Glutamatergic neuron (in vitro differentiated cells): ENCODE measurements around the gene PRELP. TPM values are rescaled to one million over a fixed set of nuclear protein-coding genes. Genes with fewer than 3 reads are reported as not detected.
"Not testable (repeated sequence)": the region's sequence is repeated elsewhere in the genome, so short reads cannot be mapped to it uniquely, and the experiment has no call there.

Source experiments
- DNase-seq: peaks from one replicate; pipeline ENCODE4 v3.0.0; 2022
- H3K27ac Mint-ChIP-seq: one replicate; pipeline ENCODE4 v1.8.0; 2020; ENCODE audit warnings: mild to moderate bottlenecking, mixed read lengths, inconsistent platforms; ENCODE audit not compliant: unreplicated experiment
- H3K27me3 Mint-ChIP-seq: one replicate; pipeline ENCODE4 v1.8.0; 2020; ENCODE audit warnings: mild to moderate bottlenecking, moderate library complexity, mixed read lengths, inconsistent platforms; ENCODE audit not compliant: unreplicated experiment
- H3K36me3 Mint-ChIP-seq: one replicate; pipeline ENCODE4 v1.8.0; 2020; ENCODE audit warnings: mild to moderate bottlenecking, mixed read lengths, inconsistent platforms; ENCODE audit not compliant: unreplicated experiment
- H3K4me1 Mint-ChIP-seq: one replicate; pipeline ENCODE4 v1.8.0; 2020; ENCODE audit warnings: mild to moderate bottlenecking, low read depth, mixed read lengths, inconsistent platforms; ENCODE audit not compliant: unreplicated experiment
- H3K4me3 Mint-ChIP-seq: one replicate; pipeline ENCODE4 v1.8.0; 2020; ENCODE audit warnings: mild to moderate bottlenecking, mixed read lengths, inconsistent platforms; ENCODE audit not compliant: unreplicated experiment
- H3K9me3 Mint-ChIP-seq: one replicate; pipeline ENCODE4 v1.8.0; 2020; ENCODE audit warnings: mild to moderate bottlenecking, moderate library complexity, mixed read lengths, inconsistent platforms; ENCODE audit not compliant: unreplicated experiment
- total RNA-seq: library from RNA; stranded (reverse); fragmentation: NEBNext Ultra II Directional; extraction: Animal tissue kit (Norgen Biotek cat#: 25700); gene quantifications from one replicate; pipeline ENCODE4 v1.2.1, GENCODE V29; 2021; ENCODE audit not compliant: unreplicated experiment
- TF ChIP-seq, protein P1 (sequence below): fragments of 200-600 bp; sonication (generic); IDR thresholded peaks from one replicate; pipeline ENCODE4 v1.5.0; 2021; ENCODE audit not compliant: partially characterized antibody, unreplicated experiment

PRELP gene
- total RNA-seq, 1 donor from 2014 or later, result not detected

DNA sequence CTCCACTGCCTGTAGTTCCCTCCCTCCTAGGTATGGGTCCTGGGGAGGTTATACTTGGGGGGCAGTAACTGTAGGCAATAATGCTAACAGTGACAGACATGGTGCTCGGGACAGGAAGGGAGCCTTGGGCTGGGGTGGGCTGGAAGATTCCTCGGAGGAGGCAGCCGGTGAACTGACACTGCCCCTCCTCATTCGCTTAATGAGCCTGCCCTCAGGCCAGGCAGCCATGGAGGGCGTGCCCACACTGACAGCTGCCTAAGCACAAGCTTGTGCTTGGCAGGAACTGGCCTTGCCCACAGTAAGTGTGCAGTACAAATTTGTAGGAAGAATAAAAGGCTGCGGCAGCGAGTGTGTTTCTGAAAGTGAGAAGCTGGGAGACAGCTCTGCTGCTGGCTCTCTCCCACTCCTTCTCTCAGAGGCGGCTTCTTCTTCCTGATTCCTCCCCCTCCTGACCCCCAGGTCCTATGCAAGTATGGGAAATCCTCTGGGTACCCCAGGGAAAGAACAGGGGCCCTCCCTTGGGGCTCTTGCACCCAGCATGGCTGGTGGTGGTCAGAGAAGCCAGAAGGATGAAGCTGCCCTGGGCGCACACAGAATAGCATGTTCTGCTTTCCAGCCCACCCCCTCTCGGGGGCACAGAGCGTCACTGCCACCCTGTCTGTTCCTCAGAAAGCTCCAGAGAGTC is 42.0 kb downstream of the PRELP start:
- no peak for DNase-seq
- H3K4me3 Mint-ChIP-seq, result no peak overlapping the region
- H3K9me3 Mint-ChIP-seq, result peaks cover 3% of the 10 kb centered on the region
- H3K27ac Mint-ChIP-seq, result no peak overlapping the region
- H3K36me3 Mint-ChIP-seq, result no peaks in the 10 kb centered on the region
- peaks cover 16% of the 10 kb centered on the region for H3K27me3 Mint-ChIP-seq
- H3K4me1 Mint-ChIP-seq, result peaks cover 22% of the 10 kb centered on the region
- TF ChIP-seq, protein P1, sequence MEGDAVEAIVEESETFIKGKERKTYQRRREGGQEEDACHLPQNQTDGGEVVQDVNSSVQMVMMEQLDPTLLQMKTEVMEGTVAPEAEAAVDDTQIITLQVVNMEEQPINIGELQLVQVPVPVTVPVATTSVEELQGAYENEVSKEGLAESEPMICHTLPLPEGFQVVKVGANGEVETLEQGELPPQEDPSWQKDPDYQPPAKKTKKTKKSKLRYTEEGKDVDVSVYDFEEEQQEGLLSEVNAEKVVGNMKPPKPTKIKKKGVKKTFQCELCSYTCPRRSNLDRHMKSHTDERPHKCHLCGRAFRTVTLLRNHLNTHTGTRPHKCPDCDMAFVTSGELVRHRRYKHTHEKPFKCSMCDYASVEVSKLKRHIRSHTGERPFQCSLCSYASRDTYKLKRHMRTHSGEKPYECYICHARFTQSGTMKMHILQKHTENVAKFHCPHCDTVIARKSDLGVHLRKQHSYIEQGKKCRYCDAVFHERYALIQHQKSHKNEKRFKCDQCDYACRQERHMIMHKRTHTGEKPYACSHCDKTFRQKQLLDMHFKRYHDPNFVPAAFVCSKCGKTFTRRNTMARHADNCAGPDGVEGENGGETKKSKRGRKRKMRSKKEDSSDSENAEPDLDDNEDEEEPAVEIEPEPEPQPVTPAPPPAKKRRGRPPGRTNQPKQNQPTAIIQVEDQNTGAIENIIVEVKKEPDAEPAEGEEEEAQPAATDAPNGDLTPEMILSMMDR, result no peak

DNA sequence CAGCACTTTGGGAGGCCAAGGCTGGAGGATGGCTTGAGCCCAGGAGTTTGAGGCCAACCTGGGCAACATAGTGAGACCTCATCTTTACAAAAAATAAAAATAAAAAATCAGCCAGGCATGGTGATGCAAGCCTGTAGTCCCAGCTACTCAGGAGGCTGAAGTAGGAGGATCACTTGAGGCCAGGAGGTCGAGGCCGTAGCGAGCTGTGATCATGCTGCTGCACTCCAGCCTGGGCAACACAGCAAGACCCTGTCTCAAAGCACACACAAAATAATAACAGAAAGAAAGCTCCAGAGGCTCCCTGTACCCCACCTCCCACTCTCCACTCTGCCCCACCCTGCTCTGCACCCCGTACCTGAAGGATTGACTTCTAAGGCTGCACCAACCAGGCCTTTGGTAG is 42.5 kb downstream of the PRELP start:
- not testable (repeated sequence) for H3K36me3 Mint-ChIP-seq, DNase-seq, H3K27ac Mint-ChIP-seq, H3K4me3 Mint-ChIP-seq, H3K9me3 Mint-ChIP-seq
- peaks cover 14% of the 10 kb centered on the region for H3K27me3 Mint-ChIP-seq
- H3K4me1 Mint-ChIP-seq, result peaks cover 17% of the 10 kb centered on the region

DNA sequence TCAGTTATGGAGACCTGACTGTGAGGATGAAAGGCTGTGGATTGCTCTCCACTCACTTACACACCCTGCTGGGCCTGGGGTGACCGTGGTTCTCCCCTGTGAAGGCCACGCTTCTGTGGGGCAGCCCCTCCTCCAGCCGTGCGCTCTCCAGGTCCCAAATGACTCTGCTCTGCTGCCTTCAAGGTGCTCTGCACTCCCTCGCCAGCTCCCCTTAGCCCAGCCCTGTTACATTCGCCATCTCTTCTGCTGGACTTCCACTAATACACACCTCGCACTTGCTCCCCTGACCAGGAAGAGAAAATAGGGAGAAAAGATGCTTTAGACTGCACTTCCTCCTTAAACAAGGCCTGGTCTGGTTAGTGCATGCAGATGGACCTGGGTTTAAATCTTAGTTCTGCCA is 42.9 kb downstream of the PRELP start:
- TF ChIP-seq, protein P1, result no peak
- H3K27ac Mint-ChIP-seq, result no peak overlapping the region
- no peaks in the 10 kb centered on the region for H3K36me3 Mint-ChIP-seq
- peaks cover 15% of the 10 kb centered on the region for H3K4me1 Mint-ChIP-seq
- no peak for DNase-seq
- peaks cover 14% of the 10 kb centered on the region for H3K27me3 Mint-ChIP-seq
- peaks cover 3% of the 10 kb centered on the region for H3K9me3 Mint-ChIP-seq
- H3K4me3 Mint-ChIP-seq, result no peak overlapping the region

- Mint-ChIP-seq H3K4me3 (no peak overlapping the region), H3K4me1 (peaks cover 15% of the 10 kb centered on the region), H3K27ac (no peak overlapping the region), H3K36me3 (no peaks in the 10 kb centered on the region), H3K9me3 (peaks cover 3% of the 10 kb centered on the region), H3K27me3 (peaks cover 14% of the 10 kb centered on the region)
- TF ChIP-seq, protein P1, result no peak
- DNase-seq, result no peak
These were observed 43.6 kb downstream of the PRELP start for GRCh38 chr1:203519053-203519840.

DNA sequence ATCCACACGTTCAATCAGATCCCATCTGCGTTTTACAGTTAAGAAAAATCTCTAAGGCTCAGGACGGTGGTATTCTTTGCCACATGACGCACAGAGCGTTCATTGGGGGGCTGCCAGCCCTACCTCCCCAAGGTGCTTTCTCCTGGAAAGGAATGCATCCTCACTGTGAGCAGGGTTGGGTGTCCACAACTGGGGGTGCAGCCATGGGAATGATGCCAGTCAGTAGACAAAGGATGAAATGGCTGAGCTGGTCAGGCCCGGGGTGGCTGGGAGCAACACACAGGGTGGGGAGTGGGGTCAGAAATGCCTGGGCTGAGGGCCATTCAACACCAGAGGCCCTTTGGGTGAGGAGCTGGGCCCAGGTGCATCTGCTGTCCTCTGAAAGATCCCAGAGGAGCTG is 44.3 kb downstream of the PRELP start:
- TF ChIP-seq, protein P1, result no peak
- peaks cover 16% of the 10 kb centered on the region for H3K27me3 Mint-ChIP-seq
- H3K4me3 Mint-ChIP-seq, result no peak overlapping the region
- H3K9me3 Mint-ChIP-seq, result peaks cover 3% of the 10 kb centered on the region
- H3K36me3 Mint-ChIP-seq, result no peaks in the 10 kb centered on the region
- peaks cover 14% of the 10 kb centered on the region for H3K4me1 Mint-ChIP-seq
- DNase-seq, result no peak
- no peak overlapping the region for H3K27ac Mint-ChIP-seq
